Caki2 (cell line): ENCODE results near the gene EML6. TPM values are rescaled to one million over a fixed set of nuclear protein-coding genes. Genes with fewer than 3 reads are reported as not detected.
A peak's percentile ranks its signal among the peaks of the same experiment; 100 is the strongest.
"Not testable (repeated sequence)": the region's sequence is repeated elsewhere in the genome, so short reads cannot be mapped to it uniquely, and the experiment has no call there.

Experiments
- DNase-seq: peaks from one replicate; pipeline ENCODE4 v3.0.0-alpha.2; 2015; ENCODE audit warnings: low read depth
- in situ Hi-C: cut with HindIII; loops from 2 replicates; pipeline ENCODE4 v1.10.0; 2016; ENCODE audit warnings: low sequenced_read_pairs, low pct_unique_long_range_greater_than_20kb, mixed read lengths
- total RNA-seq: library from RNA; depleted of rRNA; stranded (reverse); fragments of >200 nt; shearing (Covaris generic); gene quantifications from 2 replicates; pipeline ENCODE4 v1.2.3, GENCODE V29; 2014; ENCODE audit warnings: low replicate concordance

The EML6 gene
- total RNA-seq, 1 experiment from 2014 or later, result not detected

DNA sequence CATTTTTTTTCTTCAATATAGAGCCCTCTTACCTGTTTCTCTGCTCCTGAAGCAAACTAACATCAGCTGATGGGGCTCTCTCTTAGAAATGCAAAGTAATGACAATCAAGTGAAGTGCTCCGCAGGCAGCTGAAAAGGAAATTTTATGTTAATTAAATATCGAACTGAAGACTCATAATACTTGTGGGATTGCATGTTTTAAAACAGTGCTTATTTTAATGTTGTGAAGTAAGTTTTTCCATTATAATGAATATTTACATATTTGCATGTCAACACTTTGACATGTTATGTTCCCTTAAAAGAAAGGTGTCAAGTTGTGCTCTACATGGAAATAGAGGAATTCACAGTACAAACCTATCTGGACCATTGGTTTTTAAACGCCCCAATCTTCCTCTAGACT lies 97.1 kb downstream of the EML6 start:
- in situ Hi-C loops, result no loop called here
- no peak for DNase-seq

DNA sequence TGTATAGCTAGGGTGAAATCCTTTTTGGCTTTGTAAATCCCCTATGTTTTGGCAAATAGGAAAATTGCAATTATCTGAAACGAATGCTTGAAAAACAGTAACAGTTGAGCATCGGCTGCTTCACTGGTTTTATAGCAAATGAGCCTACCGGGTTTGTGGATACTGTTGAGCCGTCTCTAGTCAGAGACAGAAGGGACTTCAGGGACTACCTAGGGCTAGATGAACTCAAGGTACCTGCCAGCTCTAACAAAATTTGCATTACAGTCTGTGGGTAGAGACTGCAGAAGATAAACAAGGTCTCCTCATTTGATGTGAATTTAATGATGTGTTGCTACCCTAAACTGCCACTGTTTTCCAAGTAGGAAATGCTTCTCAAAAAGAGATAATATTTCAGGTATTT lies 101.1 kb downstream of the EML6 start:
- in situ Hi-C loops, result no loop called here
- DNase-seq, result no peak

DNA sequence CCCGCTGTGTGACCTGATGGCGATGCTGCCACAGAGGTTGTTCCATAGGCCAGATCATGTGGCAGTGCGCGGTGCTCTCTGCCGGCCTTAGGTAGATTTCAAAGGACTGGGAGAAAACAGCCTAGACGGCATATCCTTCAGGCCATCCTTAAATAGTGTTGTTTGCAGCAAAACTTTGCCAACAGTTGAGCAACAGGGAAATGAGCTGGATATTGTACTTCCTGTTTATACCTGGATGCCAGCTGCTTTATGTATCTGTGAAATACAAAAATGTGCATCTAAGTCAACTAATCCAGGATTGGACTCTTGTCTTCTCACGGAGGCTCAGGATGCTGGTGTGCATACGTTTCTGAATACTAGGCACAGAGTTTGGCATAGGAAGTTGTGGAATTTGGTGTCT lies 107.1 kb downstream of the EML6 start:
- in situ Hi-C loops, result no loop called here

DNA sequence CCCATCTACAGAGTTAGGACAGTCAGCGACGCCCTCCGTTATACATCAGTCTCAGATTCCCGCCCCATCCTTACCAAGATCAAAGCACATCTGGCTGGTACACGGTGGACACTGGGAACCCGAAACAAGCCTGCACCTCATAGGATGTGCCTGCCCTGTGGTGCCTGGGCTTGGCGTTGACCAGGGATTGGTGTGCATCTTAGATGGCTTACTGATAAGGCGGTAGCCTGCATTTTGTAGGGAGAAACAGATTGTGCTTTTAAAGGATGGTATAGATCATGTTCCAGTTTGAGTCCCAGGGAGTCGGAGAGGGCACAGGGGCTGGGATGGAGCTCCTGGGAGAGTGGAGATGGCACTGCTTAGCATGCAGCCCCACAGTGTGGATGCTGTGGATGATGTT lies 108.0 kb downstream of the EML6 start:
- in situ Hi-C loops, result no loop called here
- no peak for DNase-seq

More for the DNA sequence above, 107.1 kb downstream of the EML6 start:
- no peak for DNase-seq

DNA sequence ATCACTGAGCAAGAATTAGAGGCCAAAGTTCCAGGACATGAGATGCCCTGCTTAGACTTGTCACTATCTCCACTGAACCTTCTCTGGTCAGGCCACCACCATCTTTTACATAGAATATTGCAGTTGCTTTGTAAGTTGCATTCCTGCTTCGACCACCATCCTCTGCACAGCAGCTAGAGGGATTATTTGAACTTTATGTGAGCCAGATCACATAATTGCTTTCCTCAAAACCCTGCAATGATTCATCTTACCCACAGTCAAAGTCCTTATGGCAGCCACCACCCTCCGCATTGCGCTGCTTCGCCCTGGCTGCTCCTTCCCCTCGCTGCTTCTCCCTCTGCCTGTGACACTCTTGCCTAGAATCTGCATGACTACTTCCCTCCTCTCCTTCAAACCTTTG lies 111.3 kb downstream of the EML6 start:
- DNase-seq, result no peak
- in situ Hi-C loops, result no loop called here

DNA sequence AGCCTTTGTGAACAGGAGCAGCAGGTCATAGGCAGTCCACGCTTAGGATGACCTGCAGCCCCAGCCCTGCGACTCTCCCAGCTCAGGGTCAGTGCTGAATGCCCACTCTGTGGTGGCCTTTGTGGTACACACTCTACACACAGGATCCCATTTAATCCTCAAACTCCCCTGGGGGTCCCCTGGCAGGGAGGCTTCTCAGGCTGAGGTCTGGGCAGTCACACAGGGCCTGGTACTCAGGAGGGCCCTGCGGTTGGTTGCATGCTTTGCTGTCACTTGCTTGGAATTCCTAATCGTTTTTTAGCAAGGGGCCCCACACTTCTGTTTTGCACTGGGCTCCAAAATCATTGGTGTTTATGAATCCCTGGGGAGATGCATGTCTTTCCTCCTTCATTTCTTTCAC lies 113.0 kb downstream of the EML6 start:
- DNase-seq, result no peak
- in situ Hi-C loops, result no loop called here

DNA sequence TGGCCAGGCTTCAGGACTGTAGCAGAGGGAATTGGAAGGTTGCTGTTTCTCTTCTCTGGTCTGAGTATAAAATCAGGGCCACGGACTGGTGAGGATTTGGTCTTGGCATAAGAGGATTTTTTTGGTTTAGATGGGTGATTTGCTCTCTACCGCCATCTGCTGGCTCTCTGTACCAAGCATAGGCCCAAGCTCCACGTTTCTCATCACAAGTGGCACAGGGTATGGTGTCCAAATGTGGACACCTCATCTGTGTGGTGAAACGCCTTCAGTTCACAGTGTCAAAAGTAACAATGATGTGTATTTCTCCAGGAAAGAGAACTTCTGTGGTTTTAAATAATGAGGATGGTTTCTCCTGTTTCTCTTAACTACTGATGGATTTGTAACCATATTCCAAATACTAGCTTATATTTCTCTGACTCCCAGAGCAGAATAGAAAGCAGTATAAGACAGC lies 115.1 kb downstream of the EML6 start:
- DNase-seq, result peak; percentile 39
- in situ Hi-C loops, result no loop called here

DNA sequence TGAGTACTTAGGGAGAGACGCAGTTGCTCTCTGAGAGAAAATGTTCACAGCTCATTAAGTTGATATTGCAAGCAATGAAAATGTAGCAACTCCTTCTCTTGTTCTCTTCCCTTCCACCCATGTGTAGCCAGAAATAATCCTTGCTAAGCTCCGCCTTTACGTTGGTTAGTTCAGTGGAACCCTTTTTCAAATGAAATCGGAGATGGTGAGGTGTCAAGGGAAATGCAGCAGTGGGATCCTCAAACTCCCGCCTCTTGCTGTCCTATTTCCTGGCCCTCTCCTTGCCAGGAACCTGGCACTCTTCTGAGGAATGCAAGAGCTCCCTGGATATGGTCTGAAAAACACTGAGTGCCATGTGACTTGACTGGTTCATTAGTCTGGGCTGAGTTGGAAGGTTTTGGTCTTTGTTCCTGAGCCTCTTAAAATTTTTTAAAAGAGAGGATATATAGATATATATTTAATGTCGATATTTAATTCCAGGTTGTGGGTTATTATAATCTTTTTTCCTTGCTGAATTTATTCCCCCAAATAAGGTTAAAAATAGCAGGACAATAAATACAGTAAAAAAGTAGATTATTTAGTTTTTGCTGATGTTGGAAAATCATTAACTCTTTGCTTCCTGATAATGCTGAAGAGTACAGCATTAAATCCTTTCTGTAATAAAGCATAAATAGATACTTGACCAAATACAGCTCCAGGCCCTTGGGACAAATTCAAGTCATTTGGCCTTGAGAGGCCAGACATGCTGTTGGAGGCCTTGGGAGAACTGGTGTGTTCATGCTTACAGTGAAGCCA lies 116.2 kb downstream of the EML6 start:
- in situ Hi-C loops, result no loop called here
- DNase-seq, result peak; percentile 6

DNA sequence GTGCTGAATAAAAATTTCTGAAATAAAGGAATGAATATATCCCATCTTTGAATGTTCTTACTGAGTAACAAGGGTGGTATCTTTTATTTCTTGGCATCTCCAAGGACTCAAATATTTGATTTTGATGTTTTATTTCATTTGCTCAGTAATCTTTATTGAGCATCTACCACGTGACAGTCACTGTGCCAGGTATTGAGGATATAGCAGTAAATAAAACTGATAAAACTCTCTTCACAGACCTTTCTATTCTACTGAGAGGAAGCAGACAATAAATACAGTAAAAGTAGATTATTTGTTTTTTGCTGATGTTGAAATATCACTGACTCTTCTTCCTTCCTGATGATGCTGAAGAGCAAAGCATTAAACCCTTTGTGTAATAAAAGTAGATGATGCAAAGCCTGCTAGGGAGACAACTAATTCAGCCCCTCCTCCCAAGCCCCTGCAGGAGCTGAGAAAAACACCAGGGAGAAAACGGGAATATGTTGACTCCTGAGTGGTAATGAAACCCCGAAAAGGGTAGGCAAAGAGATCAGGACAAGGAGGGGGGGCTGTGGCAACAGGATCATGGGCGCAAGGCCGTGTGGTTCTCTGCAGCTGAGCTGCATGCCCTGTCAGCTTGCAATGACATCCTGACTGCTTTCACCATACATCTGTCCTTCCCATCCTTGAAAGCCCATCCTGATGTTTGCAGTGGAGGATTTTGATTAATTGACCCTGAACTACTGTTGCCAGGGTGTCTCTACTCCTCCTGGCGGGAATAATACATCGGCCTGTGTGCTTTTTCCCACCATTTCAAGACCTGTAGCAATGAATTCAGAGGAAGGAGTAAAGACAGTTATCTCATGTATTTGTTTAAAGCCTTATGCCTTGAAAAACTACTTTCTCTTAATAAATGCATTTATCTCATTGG lies 117.4 kb downstream of the EML6 start:
- in situ Hi-C loops, result no loop called here
- no peak for DNase-seq

DNA sequence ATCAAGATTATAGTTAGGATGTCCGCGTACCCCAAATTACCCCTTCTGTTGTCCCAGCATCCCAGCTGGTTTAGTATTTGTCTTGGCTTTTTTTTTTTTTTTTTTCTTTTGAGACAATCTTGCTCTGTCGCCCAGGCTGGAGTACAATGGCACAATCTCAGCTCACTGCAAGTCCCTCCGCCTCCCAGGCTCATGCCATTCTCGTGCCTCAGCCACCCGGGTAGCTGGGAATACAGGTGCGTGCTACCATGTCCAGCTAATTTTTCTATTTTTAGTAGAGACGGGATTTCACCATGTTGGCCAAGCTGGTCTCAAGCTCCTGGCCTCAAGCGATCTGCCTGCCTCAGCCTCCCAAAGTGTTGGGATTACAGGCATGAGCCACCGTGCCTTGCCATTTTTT lies 118.0 kb downstream of the EML6 start:
- in situ Hi-C loops, result not testable (repeated sequence)

DNA sequence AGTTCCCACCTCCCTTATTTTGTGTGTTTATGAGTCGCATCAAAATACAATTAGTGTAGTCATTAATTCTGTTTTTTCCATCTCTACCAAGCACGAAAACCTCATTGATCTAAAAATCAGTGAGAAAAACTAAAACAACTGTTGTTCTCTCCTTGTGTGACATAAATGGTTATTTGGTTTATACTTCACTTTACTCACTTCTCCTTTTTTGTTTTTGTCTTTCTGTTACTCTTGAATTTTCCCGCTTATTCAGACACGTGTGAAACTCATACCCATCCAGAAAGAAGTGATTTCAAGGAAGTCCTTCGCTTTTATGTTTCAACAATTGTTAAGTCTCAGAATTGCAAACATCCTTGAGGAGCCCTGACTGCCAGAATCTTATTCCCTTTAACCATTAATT lies 121.6 kb downstream of the EML6 start:
- DNase-seq, result no peak
- in situ Hi-C loops, result no loop called here

More for the DNA sequence above, 118.0 kb downstream of the EML6 start:
- DNase-seq, result not testable (repeated sequence)

DNA sequence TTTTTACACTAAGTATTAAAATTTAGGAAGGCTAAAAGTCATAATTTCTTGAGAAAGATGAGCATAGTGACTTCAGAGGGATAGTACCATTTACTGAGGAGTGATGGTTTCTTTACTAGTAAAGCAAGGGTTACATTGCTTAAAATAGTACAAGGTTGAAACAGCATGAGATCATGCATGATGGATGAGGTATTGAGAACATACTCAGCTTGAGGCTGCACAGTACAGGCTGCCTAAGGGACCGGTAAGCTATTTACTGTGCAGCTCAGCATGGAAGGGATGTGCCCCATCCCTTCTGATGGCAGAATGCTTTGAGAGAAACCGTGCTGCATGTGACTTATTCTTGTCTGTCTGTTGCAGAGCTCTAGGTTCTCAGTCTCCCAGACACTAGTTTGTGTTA lies 122.1 kb downstream of the EML6 start:
- in situ Hi-C loops, result no loop called here
- no peak for DNase-seq

DNA sequence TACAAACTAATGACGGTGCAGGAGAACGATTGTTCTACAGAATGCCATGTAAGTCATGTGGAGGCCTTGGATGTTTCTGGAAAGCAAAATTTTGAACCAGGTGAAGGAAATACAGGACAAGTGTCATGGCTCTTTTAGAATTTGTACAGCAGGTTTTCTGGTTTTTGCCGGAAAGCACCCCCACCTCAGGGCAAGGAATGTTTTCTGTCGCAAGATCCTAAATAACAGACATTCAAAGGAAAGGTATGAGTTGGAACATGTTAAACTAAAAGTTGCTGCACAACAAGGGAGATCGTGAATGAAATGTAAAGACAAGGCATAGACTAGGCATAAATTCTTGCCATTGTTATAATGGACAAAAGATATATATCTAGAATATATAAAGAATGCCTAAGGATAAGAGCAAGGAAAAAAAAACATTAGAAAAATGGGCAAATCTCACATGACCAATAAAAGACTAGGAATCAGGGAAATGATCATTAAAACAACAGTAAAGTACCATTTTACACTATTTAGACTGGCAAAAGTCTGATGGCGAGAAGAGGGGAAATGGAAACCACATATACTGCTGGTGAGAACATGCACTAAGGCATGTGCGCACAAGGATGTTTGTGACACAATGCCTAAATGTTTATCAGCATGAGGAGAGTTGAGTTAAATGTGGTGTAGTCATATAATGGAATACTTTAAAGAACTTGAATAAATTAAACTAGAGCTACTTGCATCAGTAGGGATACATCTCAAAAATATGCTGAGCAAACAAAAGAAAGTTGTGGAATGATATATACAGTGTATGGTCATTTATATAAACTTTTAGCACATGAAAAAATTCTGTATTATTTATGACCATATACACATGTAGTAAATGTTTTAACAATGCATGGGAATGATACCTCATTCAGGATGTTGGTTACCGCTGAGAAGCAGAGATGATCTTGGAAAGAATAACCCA lies 127.0 kb downstream of the EML6 start:
- DNase-seq, result no peak
- in situ Hi-C loops, result no loop called here

DNA sequence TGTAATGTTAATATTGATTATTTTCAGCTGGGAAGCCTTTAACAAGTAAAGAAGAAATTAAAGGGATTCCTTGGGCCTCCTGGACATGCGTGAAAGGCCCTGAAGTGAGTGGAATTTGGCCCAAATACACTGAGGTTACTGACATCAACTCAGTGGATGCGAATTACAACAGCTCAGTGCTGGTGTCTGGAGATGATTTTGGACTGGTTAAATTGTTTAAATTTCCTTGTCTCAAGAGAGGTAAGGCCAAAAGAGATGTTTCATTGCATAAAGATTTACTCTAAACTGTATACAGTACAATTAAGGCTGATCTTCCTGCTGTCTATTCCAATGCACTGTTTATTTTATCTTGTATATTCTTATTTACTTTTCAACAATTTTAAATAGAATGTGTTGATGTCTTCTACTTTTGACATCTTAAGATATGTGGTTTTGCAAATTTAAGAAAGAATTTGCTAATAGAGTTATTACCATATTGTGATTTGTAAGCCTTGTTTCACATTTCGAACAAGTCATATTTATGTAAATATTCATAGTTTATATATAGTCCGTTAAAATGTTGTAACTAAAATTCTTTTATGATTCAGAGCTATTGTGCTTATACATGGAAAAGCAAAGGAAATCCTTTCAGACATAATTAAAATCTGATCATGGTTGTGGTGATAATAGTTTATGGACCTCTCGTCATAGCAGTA lies 130.3 kb downstream of the EML6 start:
- in situ Hi-C loops, result no loop called here
- DNase-seq, result no peak

DNA sequence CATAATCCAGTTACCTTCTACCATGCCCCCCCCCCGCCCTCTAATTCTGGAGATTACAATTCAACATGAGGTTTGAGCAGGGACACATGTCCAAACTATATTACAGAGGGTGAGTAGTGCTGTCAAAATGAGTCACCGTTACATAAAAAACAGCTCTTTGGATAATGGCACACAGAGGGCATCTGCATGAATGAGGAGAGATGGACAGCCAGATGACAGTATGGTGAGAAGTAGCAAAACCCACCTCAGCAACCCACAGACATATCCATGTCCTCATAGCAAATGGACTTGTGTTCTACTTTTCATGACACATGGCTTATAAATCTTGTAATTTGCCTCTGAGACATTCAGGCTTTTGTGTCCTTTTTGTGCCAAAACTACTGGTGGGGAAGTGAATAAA lies 132.0 kb downstream of the EML6 start:
- in situ Hi-C loops, result no loop called here
- DNase-seq, result no peak

DNA sequence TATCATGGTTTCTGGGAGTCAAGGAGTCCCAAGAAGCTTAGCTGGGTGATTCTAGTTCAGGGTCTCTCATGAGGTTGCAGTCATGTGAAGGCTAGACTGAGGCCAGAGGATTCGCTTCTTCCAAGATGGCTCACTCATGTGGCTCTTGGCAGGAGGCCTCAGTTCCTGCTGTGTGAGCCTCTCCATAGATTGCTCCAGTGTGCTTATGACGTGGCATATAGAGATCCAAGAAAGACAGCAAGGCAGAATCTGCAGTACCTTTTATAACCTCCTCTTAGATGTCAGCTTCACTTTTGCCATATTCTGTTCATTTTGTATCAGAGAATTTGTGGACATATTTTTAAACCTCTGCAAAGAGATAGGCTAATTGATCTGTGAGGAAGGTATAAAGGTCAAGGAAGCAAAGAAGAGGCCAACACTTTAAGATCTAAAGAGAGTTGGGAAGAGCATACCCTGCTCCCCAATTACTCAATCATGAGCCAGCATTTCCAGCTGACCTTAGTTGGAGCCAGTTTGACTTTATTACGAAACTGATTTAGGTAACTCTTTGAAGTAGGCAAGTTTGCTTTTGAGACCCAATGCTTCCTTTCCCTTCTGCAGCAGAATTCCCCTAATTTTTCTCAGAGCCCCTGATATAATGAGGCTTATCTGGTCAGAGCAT lies 134.7 kb downstream of the EML6 start:
- no peak for DNase-seq
- in situ Hi-C loops, result no loop called here

DNA sequence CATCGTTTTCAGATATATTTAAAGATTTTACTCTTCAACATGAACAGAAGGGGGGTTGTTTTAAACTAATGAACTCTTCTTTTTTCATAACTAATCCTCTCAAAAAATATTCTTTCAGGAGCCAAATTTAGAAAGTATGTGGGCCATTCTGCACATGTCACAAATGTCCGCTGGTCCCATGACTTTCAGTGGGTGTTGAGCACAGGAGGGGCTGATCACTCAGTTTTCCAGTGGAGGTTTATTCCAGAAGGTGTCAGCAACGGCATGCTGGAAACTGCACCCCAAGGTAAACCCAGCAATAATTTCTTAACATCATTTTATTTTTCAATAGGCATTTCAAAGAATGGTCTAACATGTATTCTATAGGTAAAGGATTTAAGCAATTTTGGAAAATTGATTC lies 136.0 kb downstream of the EML6 start:
- no peak for DNase-seq
- in situ Hi-C loops, result no loop called here
